Coronary artery (tissue), 2 donors: ENCODE measurements around the gene HTD2.
"Not testable (repeated sequence)": the region's sequence is repeated elsewhere in the genome, so short reads cannot be mapped to it uniquely, and the experiment has no call there.

Experiments
- DNase-seq: peaks from one replicate; pipeline ENCODE4 v3.0.0-alpha.2; 2017; ENCODE audit warnings: low spot score
- H3K27ac ChIP-seq, 2 donors: fragments of 200-600 bp; sonication (generic); one replicate each; pipeline ENCODE4 v1.5.1; 2016 to 2019
- H3K4me3 ChIP-seq: fragments of 200-600 bp; sonication (generic); 2 replicates; pipeline ENCODE4 v1.5.1; 2016; ENCODE audit warnings: mild to moderate bottlenecking, moderate library complexity
- CTCF ChIP-seq: fragments of 200-600 bp; sonication (generic); IDR thresholded peaks from one replicate; pipeline ENCODE4 v1.5.1; 2019; ENCODE audit warnings: antibody characterized with exemption

The HTD2 gene

GRCh38 chr3:58285334-58285733 is 21.0 kb upstream of the HTD2 start:
- H3K27ac ChIP-seq: no peak overlapping the region
- DNase-seq: no peak
- H3K4me3 ChIP-seq: no peak overlapping the region
- no peak for TF ChIP-seq CTCF

DNA sequence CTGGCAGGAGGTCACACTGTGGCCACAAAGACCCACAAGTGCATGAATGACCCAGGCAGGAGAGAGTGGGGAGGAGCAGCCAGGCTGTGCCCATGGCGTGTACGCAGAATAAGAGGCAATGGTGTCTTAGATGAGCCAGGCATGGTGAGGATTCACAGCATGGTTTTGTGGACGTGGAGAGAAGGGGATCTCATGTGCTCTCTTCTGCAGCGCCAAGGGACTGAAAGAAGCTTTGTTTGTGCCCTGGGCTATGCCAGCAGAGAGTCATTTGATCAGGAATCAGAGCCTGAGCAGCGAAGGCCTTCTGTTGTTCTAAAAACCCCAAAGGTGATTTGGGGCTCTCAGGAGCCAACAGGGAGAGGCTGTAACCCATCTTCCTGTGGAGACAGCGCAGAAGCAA is 19.0 kb upstream of the HTD2 start:
- Histone ChIP-seq H3K4me3 (no peak overlapping the region), H3K27ac (no peak overlapping the region)
- DNase-seq: no peak
- no peak for TF ChIP-seq CTCF

GRCh38 chr3:58288011-58288728 is 18.1 kb upstream of the HTD2 start:
- Histone ChIP-seq H3K27ac (no peak overlapping the region), H3K4me3 (no peak overlapping the region)
- no peak for DNase-seq
- TF ChIP-seq CTCF: no peak

DNA sequence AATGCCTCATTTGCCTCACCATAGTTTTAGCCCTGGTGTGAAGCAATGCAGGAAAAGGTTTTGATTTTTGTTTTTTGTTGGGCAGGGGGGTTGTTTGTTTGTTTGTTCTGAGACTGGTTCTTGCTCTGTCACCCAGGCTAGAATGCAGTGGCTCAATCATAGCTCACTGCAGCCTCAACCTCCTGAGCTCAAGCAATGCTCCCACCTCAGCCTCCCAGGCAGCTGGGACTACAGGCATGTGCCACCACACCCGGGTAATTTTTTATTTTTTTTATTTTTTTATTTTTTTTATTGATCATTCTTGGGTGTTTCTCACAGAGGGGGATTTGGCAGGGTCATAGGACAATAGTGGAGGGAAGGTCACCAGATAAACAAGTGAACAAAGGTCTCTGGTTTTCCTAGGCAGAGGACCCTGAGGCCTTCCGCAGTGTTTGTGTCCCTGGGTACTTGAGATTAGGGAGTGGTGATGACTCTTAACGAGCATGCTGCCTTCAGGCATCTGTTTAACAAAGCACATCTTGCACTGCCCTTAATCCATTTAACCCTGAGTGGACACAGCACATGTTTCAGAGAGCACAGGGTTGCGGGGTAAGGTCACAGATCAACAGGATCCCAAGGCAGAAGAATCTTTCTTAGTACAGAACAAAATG is 17.2 kb upstream of the HTD2 start:
- H3K4me3 ChIP-seq, DNase-seq, H3K27ac ChIP-seq: not testable (repeated sequence)

DNA sequence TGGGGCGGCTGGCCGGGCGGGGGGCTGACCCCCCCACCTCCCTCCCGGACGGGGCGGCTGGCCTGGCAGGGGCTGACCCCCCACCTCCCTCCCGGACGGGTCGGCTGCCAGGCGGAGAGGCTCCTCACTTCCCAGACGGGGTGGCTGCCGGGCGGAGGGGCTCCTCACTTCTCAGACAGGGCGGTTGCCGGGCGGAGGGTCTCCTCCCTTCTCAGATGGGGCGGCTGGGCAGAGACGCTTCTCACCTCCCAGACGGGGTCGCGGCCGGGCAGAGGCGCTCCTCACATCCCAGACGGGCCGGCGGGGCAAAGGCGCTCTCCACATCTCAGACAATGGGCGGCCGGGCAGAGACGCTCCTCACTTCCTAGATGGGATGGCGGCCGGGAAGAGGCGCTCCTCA is 15.9 kb upstream of the HTD2 start:
- H3K4me3 ChIP-seq: not testable (repeated sequence)

GRCh38 chr3:58291671-58292338 is 14.5 kb upstream of the HTD2 start:
- DNase-seq: no peak
- TF ChIP-seq CTCF: no peak
- Histone ChIP-seq H3K4me3 (no peak overlapping the region), H3K27ac (no peak overlapping the region)

More for the DNA sequence above, 15.9 kb upstream of the HTD2 start:
- H3K27ac ChIP-seq, DNase-seq: not testable (repeated sequence)

- no peak for DNase-seq
- TF ChIP-seq CTCF: no peak
- Histone ChIP-seq H3K27ac (no peak overlapping the region), H3K4me3 (no peak overlapping the region)
These were observed 13.5 kb upstream of the HTD2 start for GRCh38 chr3:58292866-58293265.

DNA sequence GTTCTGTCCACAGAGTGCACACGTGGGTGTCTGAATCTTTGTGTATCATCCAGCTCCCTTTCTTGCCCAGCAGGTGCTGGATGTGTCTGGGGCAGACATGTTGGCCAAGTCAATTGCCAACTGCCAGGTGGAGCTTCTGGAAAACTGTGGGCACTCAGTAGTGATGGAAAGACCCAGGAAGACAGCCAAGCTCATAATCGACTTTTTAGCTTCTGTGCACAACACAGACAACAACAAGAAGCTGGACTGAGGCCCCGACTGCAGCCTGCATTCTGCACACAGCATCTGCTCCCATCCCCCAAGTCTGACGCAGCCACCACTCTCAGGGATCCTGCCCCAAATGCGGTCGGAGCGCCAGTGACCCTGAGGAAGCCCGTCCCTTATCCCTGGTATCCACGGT is 12.8 kb upstream of the HTD2 start:
- no peak overlapping the region for H3K4me3 ChIP-seq
- no peak for TF ChIP-seq CTCF
- DNase-seq: no peak
- H3K27ac ChIP-seq: no peak overlapping the region
